Stimulated activated CD4-positive, alpha-beta T cell treated with anti-CD3 and anti-CD28 coated beads, Interleukin-15, amount 100 ng/mL, for 48 hours (primary cell): Measurements from ENCODE around the gene HMCN2.

Source experiments
- DNase-seq, 2 donors: peaks; one replicate each; pipeline ENCODE4 v3.0.0-alpha.2; 2020; ENCODE audit warnings: low read depth in 2 of 2

Gene HMCN2

GRCh38 chr9:130345897-130346385, 80.4 kb downstream of the HMCN2 start:
- DNase-seq, result no peak

- DNase-seq, result no peak
Measured at GRCh38 chr9:130346431-130346830, 80.9 kb downstream of the HMCN2 start.

- DNase-seq, result no peak
Measured at GRCh38 chr9:130347036-130347435, 81.5 kb downstream of the HMCN2 start.

GRCh38 chr9:130347931-130348330, 82.4 kb downstream of the HMCN2 start:
- DNase-seq, result no peak

GRCh38 chr9:130348341-130348740, 82.8 kb downstream of the HMCN2 start:
- DNase-seq, result no peak

- no peak for DNase-seq
Measured at GRCh38 chr9:130348881-130349280, 83.3 kb downstream of the HMCN2 start.

- DNase-seq, result no peak
Measured at GRCh38 chr9:130349398-130349797, 83.8 kb downstream of the HMCN2 start.

- no peak for DNase-seq
Measured at GRCh38 chr9:130351343-130351742, 85.8 kb downstream of the HMCN2 start.

GRCh38 chr9:130352081-130352480, 86.5 kb downstream of the HMCN2 start:
- no peak for DNase-seq

- DNase-seq, result no peak
Measured at GRCh38 chr9:130352586-130353285, 87.2 kb downstream of the HMCN2 start.

- DNase-seq, result no peak
Measured at GRCh38 chr9:130354378-130354777, 88.8 kb downstream of the HMCN2 start.

- no peak for DNase-seq
Measured at GRCh38 chr9:130354806-130355205, 89.2 kb downstream of the HMCN2 start.

GRCh38 chr9:130356033-130356432, 90.5 kb downstream of the HMCN2 start:
- DNase-seq, result no peak

GRCh38 chr9:130356877-130357584, 91.5 kb downstream of the HMCN2 start:
- no peak for DNase-seq

- no peak for DNase-seq
Measured at GRCh38 chr9:130358928-130359327, 93.4 kb downstream of the HMCN2 start.

GRCh38 chr9:130359819-130360218, 94.3 kb downstream of the HMCN2 start:
- DNase-seq, result no peak

GRCh38 chr9:130360672-130361071, 95.1 kb downstream of the HMCN2 start:
- no peak for DNase-seq

- no peak for DNase-seq
Measured at GRCh38 chr9:130361873-130362362, 96.4 kb downstream of the HMCN2 start.

- DNase-seq, result no peak
Measured at GRCh38 chr9:130362691-130363090, 97.1 kb downstream of the HMCN2 start.

GRCh38 chr9:130363755-130364404, 98.3 kb downstream of the HMCN2 start:
- DNase-seq, result no peak

- no peak for DNase-seq
Measured at GRCh38 chr9:130364619-130365322, 99.2 kb downstream of the HMCN2 start.

GRCh38 chr9:130365323-130365721, 99.8 kb downstream of the HMCN2 start:
- no peak for DNase-seq
